ENCODE data around the gene SHTN1.

DNA sequence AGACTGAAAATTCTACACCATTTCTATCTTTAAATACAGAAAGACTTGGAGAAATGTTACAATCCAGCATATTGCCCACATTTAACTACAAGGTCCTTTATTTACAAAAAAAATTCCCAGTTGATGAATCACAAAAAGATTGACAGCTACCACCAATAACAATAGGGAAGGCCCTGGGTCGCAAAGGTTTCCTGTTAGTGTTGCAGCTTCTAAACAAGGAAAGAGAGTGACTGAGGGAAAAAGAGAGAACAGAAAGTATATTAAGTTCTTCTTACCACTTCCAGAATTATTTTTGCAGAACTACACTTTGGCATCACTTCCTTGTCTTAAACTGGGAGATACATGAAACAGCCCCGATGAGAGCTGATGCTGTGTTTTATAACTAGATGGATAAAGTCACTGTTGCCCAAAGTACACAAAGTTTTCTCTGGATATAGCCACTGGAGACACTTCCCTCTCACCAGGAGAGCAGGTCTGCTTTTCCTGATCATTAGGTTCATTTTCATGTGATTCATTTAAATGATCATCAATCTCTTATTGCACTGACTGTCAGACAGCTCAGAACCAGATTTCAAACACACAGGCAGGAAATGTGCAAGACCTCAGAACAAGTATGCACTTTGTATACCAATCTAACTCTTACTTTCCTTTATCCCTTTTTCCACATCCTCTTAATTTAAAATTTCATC lies 57.0 kb downstream of the SHTN1 start:
- TF ChIP-seq CREB1 (IDR thresholded peaks at IDR 0.05; ENCODE audit: low read depth) (no peak), CEBPB (IDR thresholded peaks at IDR 0.05) (no peak), YY1 (IDR thresholded peaks at IDR 0.05; ENCODE audit: low read depth) (no peak), EGR1 (IDR thresholded peaks at IDR 0.05) (no peak)
- TF ChIP-seq, protein P1, sequence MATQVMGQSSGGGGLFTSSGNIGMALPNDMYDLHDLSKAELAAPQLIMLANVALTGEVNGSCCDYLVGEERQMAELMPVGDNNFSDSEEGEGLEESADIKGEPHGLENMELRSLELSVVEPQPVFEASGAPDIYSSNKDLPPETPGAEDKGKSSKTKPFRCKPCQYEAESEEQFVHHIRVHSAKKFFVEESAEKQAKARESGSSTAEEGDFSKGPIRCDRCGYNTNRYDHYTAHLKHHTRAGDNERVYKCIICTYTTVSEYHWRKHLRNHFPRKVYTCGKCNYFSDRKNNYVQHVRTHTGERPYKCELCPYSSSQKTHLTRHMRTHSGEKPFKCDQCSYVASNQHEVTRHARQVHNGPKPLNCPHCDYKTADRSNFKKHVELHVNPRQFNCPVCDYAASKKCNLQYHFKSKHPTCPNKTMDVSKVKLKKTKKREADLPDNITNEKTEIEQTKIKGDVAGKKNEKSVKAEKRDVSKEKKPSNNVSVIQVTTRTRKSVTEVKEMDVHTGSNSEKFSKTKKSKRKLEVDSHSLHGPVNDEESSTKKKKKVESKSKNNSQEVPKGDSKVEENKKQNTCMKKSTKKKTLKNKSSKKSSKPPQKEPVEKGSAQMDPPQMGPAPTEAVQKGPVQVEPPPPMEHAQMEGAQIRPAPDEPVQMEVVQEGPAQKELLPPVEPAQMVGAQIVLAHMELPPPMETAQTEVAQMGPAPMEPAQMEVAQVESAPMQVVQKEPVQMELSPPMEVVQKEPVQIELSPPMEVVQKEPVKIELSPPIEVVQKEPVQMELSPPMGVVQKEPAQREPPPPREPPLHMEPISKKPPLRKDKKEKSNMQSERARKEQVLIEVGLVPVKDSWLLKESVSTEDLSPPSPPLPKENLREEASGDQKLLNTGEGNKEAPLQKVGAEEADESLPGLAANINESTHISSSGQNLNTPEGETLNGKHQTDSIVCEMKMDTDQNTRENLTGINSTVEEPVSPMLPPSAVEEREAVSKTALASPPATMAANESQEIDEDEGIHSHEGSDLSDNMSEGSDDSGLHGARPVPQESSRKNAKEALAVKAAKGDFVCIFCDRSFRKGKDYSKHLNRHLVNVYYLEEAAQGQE (IDR thresholded peaks at IDR 0.05; ENCODE audit: low read depth), result no peak
